Breast epithelium (tissue), 3 donors: Measurements from ENCODE around the gene SEPTIN8.

Experiments
- CTCF ChIP-seq, 3 donors: fragments of 450-650 bp; IDR thresholded peaks; one replicate each; pipeline ENCODE4 v1.5.1; 2016 to 2017; ENCODE audit warnings: antibody characterized with exemption in 3 of 3, mild to moderate bottlenecking in 3 of 3, moderate library complexity in 3 of 3
- POLR2A ChIP-seq: fragments of 450-650 bp; IDR thresholded peaks from one replicate; pipeline ENCODE4 v1.6.1; 2016; ENCODE audit warnings: antibody characterized with exemption, mild to moderate bottlenecking, moderate library complexity

- TF ChIP-seq POLR2A, result no peak
- no peak for TF ChIP-seq CTCF (IDR thresholded peaks at IDR 0.05)
Observed at GRCh38 chr5:132807163-132807838, 30.3 kb upstream of the SEPTIN8 start.
